ENCODE data around the gene CSTF3. TPM values are rescaled to one million over a fixed set of nuclear protein-coding genes. Genes with fewer than 3 reads are reported as not detected.

The CSTF3 gene
- 10 to 100 TPM; 59.0 to 67.3 (median 67.2) TPM for polyA plus RNA-seq (ENCODE audit: insufficient read length in 3 of 3)
- long read RNA-seq, donor 1, transcript CSTF3-201 (21 exons, 2,797 nt): minor isoform, 5 of 30 reads
- long read RNA-seq, donor 1, transcript CSTF3-202 (2 exons, 715 nt): minor isoform, 7 of 30 reads
- long read RNA-seq, donor 1, transcript CSTF3-203 (3 exons, 1,132 nt): major isoform, 18 of 30 reads
- long read RNA-seq, donor 1, partial matches to known transcripts: 0 of 30 reads
- long read RNA-seq, donor 1, other reads (novel, unspliced or antisense): 0 of 30 reads
- long read RNA-seq, donor 2, transcript CSTF3-202 (2 exons, 715 nt): minor isoform, 8 of 27 reads
- long read RNA-seq, donor 2, transcript CSTF3-203 (3 exons, 1,132 nt): major isoform, 16 of 27 reads
- long read RNA-seq, donor 2, partial matches to known transcripts: 0 of 27 reads
- long read RNA-seq, donor 2, other reads (novel, unspliced or antisense): 0 of 27 reads
- long read RNA-seq, donor 3, transcript CSTF3-201 (21 exons, 2,797 nt): minor isoform, 5 of 55 reads
- long read RNA-seq, donor 3, transcript CSTF3-203 (3 exons, 1,132 nt): major isoform, 25 of 55 reads
- long read RNA-seq, donor 3, transcript CSTF3-202 (2 exons, 715 nt): minor isoform, 20 of 55 reads
- long read RNA-seq, donor 3, partial matches to known transcripts: 5 of 55 reads
- long read RNA-seq, donor 3, other reads (novel, unspliced or antisense): 0 of 55 reads
- long read RNA-seq, donor 4, transcript CSTF3-203 (3 exons, 1,132 nt): minor isoform, 24 of 51 reads
- long read RNA-seq, donor 4, transcript CSTF3-202 (2 exons, 715 nt): major isoform, 25 of 51 reads
- long read RNA-seq, donor 4, partial matches to known transcripts: 0 of 51 reads
- long read RNA-seq, donor 4, other reads (novel, unspliced or antisense): 0 of 51 reads
- long read RNA-seq, donor 5: 0 reads
- long read RNA-seq, donor 6, transcript CSTF3-202 (2 exons, 715 nt): minor isoform, 15 of 64 reads
- long read RNA-seq, donor 6, transcript CSTF3-203 (3 exons, 1,132 nt): major isoform, 28 of 64 reads
- long read RNA-seq, donor 6, partial matches to known transcripts: 20 of 64 reads
- long read RNA-seq, donor 6, other reads (novel, unspliced or antisense): 0 of 64 reads
- long read RNA-seq, donor 7, transcript CSTF3-203 (3 exons, 1,132 nt): major isoform, 28 of 46 reads
- long read RNA-seq, donor 7, transcript CSTF3-202 (2 exons, 715 nt): minor isoform, 16 of 46 reads
- long read RNA-seq, donor 7, partial matches to known transcripts: 0 of 46 reads
- long read RNA-seq, donor 7, other reads (novel, unspliced or antisense): 0 of 46 reads
- long read RNA-seq, donor 8, transcript CSTF3-202 (2 exons, 715 nt): major isoform, 35 of 90 reads
- long read RNA-seq, donor 8, transcript CSTF3-203 (3 exons, 1,132 nt): minor isoform, 33 of 90 reads
- long read RNA-seq, donor 8, partial matches to known transcripts: 19 of 90 reads
- long read RNA-seq, donor 8, other reads (novel, unspliced or antisense): 0 of 90 reads
- long read RNA-seq, donor 9, transcript CSTF3-202 (2 exons, 715 nt): major isoform, 17 of 50 reads
- long read RNA-seq, donor 9, transcript CSTF3-203 (3 exons, 1,132 nt): major isoform, 17 of 50 reads
- long read RNA-seq, donor 9, partial matches to known transcripts: 14 of 50 reads
- long read RNA-seq, donor 9, other reads (novel, unspliced or antisense): 0 of 50 reads
- long read RNA-seq, donor 10, transcript CSTF3-202 (2 exons, 715 nt): minor isoform, 8 of 35 reads
- long read RNA-seq, donor 10, transcript CSTF3-203 (3 exons, 1,132 nt): major isoform, 19 of 35 reads
- long read RNA-seq, donor 10, partial matches to known transcripts: 6 of 35 reads
- long read RNA-seq, donor 10, other reads (novel, unspliced or antisense): 0 of 35 reads
- long read RNA-seq, donor 11, transcript CSTF3-202 (2 exons, 715 nt): major isoform, 15 of 32 reads
- long read RNA-seq, donor 11, transcript CSTF3-203 (3 exons, 1,132 nt): major isoform, 15 of 32 reads
- long read RNA-seq, donor 11, partial matches to known transcripts: 0 of 32 reads
- long read RNA-seq, donor 11, other reads (novel, unspliced or antisense): 0 of 32 reads
- long read RNA-seq, donor 12, transcript CSTF3-202 (2 exons, 715 nt): minor isoform, 6 of 17 reads
- long read RNA-seq, donor 12, transcript CSTF3-203 (3 exons, 1,132 nt): major isoform, 9 of 17 reads
- long read RNA-seq, donor 12, partial matches to known transcripts: 0 of 17 reads
- long read RNA-seq, donor 12, other reads (novel, unspliced or antisense): 0 of 17 reads
- long read RNA-seq, donor 13: 0 reads
- long read RNA-seq, donor 14, transcript CSTF3-203 (3 exons, 1,132 nt): major isoform, 19 of 31 reads
- long read RNA-seq, donor 14, transcript CSTF3-202 (2 exons, 715 nt): minor isoform, 9 of 31 reads
- long read RNA-seq, donor 14, partial matches to known transcripts: 0 of 31 reads
- long read RNA-seq, donor 14, other reads (novel, unspliced or antisense): 0 of 31 reads
- long read RNA-seq, donor 15, transcript CSTF3-203 (3 exons, 1,132 nt): major isoform, 17 of 33 reads
- long read RNA-seq, donor 15, transcript CSTF3-202 (2 exons, 715 nt): minor isoform, 5 of 33 reads
- long read RNA-seq, donor 15, partial matches to known transcripts: 9 of 33 reads
- long read RNA-seq, donor 15, other reads (novel, unspliced or antisense): 0 of 33 reads
- long read RNA-seq, donor 16, transcript CSTF3-202 (2 exons, 715 nt): major isoform, 54 of 147 reads
- long read RNA-seq, donor 16, transcript CSTF3-201 (21 exons, 2,797 nt): minor isoform, 10 of 147 reads
- long read RNA-seq, donor 16, transcript CSTF3-203 (3 exons, 1,132 nt): minor isoform, 48 of 147 reads
- long read RNA-seq, donor 16, partial matches to known transcripts: 35 of 147 reads
- long read RNA-seq, donor 16, other reads (novel, unspliced or antisense): 0 of 147 reads

DNA sequence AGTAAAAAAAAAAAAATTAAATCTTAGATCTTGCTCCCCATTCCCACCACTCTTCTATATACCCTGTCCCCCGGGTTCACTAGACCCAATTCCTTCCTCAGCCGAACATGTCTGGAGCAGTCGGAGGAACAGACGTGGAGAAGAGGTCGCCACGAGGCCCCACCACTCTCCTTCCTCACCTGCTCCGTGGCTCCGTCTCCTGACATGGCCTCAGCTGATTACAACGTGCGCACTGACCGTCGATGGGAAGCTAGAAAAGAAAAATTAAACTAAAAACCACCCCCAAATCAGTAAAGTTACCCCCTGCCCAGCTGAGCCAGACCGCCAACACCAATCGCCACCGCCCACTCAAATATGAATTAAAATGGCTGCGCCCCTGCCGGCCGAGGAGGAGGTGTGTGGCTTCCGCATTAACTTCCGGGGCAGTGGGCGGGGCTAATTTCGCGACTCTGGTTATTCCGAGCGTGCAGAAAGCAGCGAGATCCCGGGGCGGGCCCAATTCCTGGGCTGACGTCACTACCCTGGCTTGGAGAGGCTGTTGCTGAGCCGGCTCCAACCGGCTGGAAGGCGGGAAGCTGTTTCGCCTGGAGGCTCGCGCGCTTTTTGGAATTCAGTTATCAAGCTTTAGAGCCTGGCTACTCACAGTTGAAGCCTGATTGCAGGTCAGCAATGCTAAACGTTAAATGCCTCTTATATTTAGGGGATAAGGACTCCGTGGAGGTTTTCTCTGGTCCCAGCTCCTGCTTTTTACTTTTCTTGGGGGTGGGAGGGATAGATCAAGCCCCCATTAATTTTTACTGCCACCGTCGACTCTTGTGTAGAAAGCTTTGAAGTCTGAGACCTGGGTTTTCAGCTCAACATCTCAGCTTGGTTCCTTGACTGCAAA lies at the start of gene CSTF3:
CSTF3 (minus strand) TSS at position 361 of the 886 bp plus-strand sequence; CDS start at position 206, 155 bp downstream.
- DNase-seq (ENCODE audit: extremely low read depth in 1 of 11, low read depth in 9 of 11, low spot score in 4 of 11): peak; percentile 97 to 100 (median 100)

DNA sequence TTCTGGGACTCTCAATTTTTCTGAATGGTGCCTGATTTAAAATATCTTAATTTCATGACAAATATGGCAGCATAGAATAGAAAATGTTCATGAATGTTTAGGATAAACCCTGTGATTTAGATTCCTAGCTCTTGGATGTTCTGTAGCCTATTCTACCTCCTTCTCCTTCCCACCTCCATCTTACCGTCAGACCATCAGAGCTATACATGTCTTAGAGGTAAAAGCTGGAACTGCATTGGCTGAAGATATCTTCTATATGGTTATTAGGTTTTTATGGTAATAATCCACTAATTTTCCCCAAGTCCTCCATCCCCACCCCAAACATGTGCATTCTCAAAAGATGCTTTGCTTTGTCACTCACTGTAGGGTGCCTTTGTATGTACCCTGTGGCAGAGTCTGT lies 46.9 kb upstream of the CSTF3 start:
- no peak for DNase-seq (ENCODE audit: extremely low read depth in 1 of 11, low read depth in 9 of 11, low spot score in 4 of 11)

DNA sequence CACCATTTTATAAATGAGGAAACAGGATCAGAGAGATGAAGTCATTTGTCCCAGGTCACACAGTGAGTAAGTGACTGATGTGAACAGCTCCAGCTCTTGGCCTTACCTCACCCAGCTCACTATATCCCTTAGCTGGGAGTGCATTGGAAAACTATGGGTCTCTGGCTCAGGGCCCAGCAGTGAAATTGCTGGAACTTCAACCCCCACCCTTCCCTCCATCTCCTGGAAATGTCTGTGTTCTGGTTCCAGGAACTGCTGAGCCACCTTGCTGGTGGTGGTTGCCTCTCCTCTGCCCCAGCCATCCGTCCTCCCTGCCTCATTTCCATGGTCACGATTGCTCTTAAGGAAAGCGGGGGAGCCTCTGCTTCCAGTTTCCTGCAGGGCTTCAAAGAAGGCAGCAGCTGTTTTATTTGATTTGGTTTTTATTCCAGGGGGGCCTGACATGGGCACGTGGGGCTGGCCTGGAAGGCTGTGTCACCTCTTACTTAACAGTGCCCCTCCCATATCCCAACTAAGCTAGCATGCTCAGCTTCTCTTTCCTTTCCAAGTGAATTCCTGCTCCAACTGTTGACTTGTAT lies 46.2 kb upstream of the CSTF3 start:
- DNase-seq (ENCODE audit: extremely low read depth in 1 of 11, low read depth in 9 of 11, low spot score in 4 of 11): peak in 2 of 11 donors; percentile 12 to 15

DNA sequence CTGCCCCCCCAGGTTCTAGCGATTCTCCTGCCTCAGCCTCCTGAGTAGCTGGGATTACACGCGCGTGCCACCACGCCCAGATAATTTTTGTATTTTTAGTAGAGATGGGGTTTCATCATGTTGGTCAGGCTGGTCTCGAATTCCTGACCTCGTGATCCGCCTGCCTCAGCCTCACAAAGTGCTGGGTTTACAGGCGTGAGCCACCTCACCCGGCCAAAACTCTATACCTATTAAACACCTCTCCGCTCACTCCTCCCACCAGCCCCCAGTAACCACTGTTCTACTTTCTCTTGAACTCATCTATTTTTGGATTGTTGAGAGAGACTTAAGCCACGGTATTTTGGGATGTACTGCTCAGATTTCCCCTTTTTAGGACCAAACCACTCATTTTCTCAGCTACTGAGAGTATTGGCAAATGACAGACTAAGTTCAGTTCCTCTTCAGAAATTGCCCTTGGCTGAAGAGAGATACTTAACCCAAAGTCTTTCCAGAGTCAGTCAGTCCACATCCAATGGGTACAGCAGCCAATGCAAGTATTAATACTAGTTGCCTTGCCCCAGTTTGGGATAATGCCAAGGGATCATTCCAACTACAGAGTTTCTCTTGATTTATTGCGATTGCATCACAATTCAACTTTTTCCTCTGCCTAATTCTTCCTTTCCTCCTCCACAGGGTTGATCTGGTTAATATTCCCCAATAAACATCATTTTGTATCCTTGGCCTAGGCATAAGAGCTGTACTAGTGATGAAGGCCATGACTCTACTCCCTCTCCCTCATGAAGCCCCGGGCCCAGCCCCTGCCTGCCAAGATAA lies 36.8 kb upstream of the CSTF3 start:
- no peak for DNase-seq (ENCODE audit: extremely low read depth in 1 of 11, low read depth in 9 of 11, low spot score in 4 of 11)

DNA sequence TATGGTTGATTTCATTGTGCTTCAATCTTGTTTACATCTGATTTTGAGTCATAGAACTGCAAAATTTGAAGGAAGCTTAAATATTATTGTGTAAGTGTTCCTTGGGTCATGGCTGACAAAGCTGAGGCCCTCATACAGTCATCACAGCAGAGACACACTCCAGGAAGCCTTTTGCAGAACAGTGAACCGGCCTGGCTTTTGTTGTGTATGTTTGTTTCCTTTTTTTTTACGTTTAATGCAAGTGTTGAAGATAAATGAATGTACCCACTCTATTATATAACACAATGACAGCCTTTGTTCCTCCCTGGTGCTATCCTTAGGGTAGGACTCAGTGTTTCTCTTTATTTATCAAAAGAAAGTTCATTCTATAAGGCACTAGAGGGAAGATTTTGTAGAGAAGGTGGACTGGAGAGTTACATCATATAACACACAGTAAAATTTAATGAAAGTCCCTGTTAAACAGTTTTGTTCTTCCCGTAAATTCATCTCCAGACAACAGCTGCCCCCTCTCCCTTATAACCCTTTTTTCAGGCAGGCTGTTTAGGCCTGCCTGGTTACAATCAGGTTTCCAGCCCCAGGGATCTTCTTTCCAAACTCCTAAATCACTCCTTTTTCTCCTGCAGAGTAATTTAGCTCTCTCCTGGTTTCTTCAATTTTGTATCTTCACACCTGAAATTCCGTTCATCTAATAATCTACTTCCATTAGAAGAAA lies 34.3 kb upstream of the CSTF3 start:
- no peak for DNase-seq (ENCODE audit: extremely low read depth in 1 of 11, low read depth in 9 of 11, low spot score in 4 of 11)

DNA sequence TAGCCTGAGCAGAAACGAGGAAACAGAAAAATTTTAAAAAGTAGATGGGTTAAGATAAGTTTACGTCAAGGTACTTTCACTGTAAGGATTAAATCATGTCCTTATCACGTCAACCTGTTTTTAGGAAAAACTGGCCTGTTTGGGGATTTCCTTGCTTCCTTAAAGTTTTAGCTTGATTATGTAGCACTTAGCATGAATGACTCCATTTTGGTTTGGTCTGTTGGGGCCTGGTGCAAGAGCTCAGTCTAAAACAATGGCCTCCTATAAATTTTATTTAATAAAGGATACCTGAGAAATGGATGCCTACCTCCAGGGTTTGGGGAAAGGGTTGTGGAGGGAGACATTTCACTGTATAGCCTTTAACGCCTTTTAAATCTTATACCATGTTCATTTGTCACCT lies 33.2 kb upstream of the CSTF3 start:
- DNase-seq (ENCODE audit: extremely low read depth in 1 of 11, low read depth in 9 of 11, low spot score in 4 of 11): no peak

DNA sequence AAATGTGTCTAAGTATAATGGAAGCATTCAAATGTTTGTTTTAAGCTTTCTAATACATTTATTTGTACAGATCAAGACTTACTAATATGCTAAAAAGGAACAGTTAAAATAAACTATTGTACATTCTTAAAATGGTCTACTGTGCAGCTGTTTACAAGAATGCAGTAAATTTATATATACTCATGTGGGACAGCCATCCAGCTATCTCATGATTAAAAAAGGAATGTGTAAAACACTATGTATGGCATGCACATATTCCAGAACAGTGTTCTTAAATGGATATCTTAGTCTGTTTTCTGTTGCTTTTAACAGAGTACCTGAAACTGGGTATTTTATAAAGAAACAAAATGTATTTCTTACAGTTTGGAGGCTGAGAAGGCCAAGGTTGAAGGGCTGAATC lies 30.2 kb upstream of the CSTF3 start:
- DNase-seq (ENCODE audit: extremely low read depth in 1 of 11, low read depth in 9 of 11, low spot score in 4 of 11): no peak

DNA sequence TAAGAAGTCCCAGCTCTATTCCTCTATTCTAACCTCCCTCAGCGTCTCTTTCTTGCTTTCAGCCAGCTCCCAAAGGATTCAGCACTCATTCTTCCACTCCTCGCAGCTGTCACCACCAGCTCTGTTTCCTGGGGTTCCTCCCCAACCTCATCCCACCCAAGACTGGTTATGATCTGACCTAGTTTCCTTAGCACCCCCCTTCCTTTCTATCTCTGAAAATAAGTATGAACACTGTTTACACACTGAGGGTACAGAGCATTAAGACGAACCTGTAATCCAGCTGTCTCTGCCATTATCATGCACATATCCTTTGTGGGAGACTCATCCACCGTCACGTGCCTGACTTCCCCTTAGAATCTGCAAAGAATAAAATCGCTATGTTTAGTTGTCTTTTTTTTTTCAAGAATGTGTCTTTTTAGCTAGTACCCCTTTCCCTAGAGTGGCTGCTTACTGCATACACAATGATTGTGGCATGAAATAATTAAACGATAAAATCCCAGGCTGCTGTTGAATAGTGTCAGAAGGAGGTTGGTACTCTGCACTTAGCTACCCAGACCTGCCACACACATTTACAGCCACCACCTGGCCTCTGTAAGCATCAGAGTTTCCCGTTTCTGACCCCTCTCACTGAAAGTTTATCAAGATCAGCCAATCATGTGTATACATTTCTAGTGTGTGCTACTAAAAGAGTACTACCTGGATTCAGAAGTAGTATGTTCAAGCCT lies 26.9 kb upstream of the CSTF3 start:
- DNase-seq (ENCODE audit: extremely low read depth in 1 of 11, low read depth in 9 of 11, low spot score in 4 of 11): no peak

DNA sequence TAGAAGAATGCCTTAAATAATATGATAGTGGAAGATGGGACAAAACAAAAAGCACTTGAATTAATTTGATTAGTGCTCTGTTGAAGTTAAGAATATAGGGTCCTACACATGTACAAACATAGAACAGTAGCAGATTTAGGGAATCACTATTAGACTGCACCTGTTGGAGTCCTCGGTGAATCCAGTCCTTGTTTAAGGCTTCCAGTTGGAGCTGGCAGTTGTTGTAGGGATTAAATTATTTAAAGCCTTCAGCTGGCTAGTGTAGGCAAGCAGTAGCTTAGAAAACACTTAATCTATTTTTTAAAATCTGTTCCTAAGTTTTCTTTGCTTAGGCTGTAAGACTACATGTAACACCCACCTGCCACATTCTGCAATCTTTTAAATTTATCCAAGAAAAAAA lies 24.5 kb upstream of the CSTF3 start:
- DNase-seq (ENCODE audit: extremely low read depth in 1 of 11, low read depth in 9 of 11, low spot score in 4 of 11): no peak

DNA sequence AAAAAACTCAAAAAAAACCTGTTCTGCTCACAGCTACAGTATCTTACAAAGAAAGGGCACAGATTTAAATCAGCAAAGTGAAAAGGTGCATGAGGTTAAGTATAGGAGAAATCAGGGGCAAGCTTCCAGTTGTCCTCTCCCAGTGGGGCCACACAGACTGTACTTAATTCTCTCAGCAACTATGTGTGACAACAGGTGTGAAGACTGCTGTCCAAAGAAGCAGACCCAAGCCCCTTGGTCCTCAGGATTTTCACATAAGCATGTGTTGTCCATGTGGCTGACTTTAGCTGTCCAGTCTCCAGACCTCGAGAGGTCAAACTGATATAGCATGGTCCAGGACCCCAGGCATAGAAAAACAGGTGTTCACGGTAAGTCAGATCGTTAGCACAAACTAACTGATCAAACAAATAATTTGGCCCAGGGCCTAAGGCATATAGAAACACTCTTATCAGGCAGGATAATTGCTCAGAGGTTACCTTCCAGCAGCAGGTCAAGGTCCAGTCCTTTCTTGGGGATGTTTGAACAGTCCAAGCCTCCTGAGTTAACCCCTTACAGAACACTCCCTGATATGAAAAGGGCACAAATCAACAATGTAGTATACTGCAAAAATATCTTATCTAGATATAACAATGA lies 21.1 kb upstream of the CSTF3 start:
- no peak for DNase-seq (ENCODE audit: extremely low read depth in 1 of 11, low read depth in 9 of 11, low spot score in 4 of 11)

DNA sequence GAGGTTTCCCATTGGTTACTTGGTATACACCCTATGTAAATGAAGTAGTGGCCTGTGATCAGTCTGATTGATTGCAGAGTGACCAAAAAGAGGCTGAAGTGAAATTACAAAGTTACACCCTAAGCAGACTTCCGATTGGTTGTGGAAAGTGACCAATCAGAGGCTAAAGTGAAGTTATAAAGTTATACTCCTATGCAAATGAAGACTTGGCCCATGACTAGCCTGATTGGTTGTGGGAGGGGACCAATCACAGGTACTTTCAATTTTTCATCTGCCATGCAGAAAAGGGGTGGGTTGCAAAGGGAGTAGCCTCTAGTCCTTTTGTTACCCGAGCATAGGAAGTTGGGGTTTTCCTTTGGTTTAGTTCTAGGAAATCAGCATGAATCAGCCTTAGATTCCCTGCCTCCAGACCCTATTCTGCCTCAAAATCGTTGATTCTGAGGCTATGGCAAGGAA lies 18.1 kb upstream of the CSTF3 start:
- no peak for DNase-seq (ENCODE audit: extremely low read depth in 1 of 11, low read depth in 9 of 11, low spot score in 4 of 11)
